ENCODE data around the gene STK36. TPM values are rescaled to one million over a fixed set of nuclear protein-coding genes. Genes with fewer than 3 reads are reported as not detected.

STK36 gene
- total RNA-seq, 1 donor from 2014 or later: 42.7 TPM

DNA sequence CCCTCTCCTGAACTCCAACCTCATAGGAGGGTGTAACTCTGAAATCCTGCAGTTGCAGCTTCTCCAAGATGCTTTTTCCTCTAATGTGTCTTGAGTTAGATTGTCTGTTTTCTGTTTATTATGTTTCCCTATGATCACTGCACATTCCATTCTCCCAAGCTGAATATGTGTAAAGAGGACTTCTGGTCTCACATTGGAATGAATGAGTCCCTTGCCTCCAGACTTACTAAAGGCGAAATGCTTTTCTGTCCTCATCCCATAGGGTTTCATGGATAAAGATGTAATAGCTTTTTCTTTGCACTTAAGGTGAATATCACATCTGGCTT is 74.5 kb downstream of the STK36 start:
- Mint-ChIP-seq H3K4me3 (ENCODE audit: unreplicated experiment) (no peak overlapping the region), H3K36me3 (ENCODE audit: low read depth) (peaks cover 49% of the 10 kb centered on the region), H3K27ac (ENCODE audit: unreplicated experiment) (no peak overlapping the region), H3K9me3 (ENCODE audit: low read depth) (no peaks in the 10 kb centered on the region), H3K27me3 (ENCODE audit: low read depth) (no peaks in the 10 kb centered on the region), H3K4me1 (ENCODE audit: low read depth) (peaks cover 14% of the 10 kb centered on the region)
- TF ChIP-seq, protein P1, sequence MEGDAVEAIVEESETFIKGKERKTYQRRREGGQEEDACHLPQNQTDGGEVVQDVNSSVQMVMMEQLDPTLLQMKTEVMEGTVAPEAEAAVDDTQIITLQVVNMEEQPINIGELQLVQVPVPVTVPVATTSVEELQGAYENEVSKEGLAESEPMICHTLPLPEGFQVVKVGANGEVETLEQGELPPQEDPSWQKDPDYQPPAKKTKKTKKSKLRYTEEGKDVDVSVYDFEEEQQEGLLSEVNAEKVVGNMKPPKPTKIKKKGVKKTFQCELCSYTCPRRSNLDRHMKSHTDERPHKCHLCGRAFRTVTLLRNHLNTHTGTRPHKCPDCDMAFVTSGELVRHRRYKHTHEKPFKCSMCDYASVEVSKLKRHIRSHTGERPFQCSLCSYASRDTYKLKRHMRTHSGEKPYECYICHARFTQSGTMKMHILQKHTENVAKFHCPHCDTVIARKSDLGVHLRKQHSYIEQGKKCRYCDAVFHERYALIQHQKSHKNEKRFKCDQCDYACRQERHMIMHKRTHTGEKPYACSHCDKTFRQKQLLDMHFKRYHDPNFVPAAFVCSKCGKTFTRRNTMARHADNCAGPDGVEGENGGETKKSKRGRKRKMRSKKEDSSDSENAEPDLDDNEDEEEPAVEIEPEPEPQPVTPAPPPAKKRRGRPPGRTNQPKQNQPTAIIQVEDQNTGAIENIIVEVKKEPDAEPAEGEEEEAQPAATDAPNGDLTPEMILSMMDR (IDR thresholded peaks at IDR 0.05): no peak
- no peak for DNase-seq (ENCODE audit: low spot score)

DNA sequence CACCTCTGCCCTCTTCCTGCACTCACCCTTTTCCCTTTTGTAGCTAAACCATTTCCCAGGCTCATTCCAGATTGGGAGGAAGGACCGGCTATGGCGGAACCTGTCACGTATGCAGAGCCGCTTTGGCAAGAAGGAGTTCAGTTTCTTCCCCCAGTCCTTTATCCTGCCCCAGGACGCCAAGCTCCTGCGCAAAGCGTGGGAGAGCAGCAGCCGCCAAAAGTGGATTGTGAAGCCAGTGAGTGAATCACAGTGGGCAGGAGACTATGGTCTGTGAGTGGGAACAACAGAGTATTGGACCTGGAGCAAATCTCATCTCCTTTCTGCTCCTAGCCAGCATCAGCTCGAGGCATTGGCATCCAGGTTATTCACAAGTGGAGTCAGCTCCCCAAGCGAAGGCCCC is 75.1 kb downstream of the STK36 start:
- DNase-seq (ENCODE audit: low spot score): no peak
- H3K4me1 Mint-ChIP-seq (ENCODE audit: low read depth): peaks cover 14% of the 10 kb centered on the region
- no peaks in the 10 kb centered on the region for H3K9me3 Mint-ChIP-seq (ENCODE audit: low read depth)
- no peaks in the 10 kb centered on the region for H3K27me3 Mint-ChIP-seq (ENCODE audit: low read depth)
- no peak overlapping the region for H3K4me3 Mint-ChIP-seq (ENCODE audit: unreplicated experiment)
- TF ChIP-seq, protein P1 (IDR thresholded peaks at IDR 0.05): no peak
- peaks cover 51% of the 10 kb centered on the region for H3K36me3 Mint-ChIP-seq (ENCODE audit: low read depth)
- no peak overlapping the region for H3K27ac Mint-ChIP-seq (ENCODE audit: unreplicated experiment)

DNA sequence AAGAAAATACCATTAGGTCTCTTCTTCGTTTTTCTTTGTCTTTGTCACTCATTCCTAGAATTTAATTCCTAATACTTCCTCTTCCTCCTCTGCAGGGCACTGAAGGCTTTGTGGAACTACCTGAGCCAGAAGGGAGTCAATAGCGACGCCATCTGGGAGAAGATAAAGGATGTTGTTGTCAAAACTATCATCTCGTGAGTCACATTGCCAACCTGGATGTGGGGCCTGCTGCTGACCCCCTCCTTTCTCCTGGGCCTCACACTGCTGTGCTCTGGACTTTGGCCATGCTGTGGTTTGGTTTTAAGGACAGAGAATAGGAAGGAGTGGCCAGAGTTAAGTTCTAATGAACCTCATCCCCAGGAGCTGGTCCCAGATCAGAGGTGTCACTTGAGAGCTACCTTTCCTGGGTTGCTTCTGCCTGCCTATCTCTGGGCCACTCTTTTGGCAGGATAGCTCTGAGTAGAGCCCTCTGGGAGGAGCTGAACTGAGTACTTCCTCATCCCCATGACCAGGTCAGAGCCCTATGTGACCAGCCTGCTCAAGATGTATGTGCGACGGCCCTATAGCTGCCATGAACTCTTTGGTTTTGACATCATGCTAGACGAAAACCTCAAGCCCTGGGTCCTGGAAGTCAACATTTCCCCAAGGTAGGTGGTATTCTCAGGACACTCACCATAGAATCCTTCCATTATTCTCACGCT is 77.0 kb downstream of the STK36 start:
- H3K36me3 Mint-ChIP-seq (ENCODE audit: low read depth): peaks cover 65% of the 10 kb centered on the region
- no peak for DNase-seq (ENCODE audit: low spot score)
- TF ChIP-seq, protein P1 (IDR thresholded peaks at IDR 0.05): no peak
- no peaks in the 10 kb centered on the region for H3K27me3 Mint-ChIP-seq (ENCODE audit: low read depth)
- H3K9me3 Mint-ChIP-seq (ENCODE audit: low read depth): no peaks in the 10 kb centered on the region
- no peak overlapping the region for H3K27ac Mint-ChIP-seq (ENCODE audit: unreplicated experiment)
- H3K4me3 Mint-ChIP-seq (ENCODE audit: unreplicated experiment): no peak overlapping the region
- H3K4me1 Mint-ChIP-seq (ENCODE audit: low read depth): peaks cover 10% of the 10 kb centered on the region

Other genes starting within 250 kb of the STK36 start
- 9.5 to 14.6 TPM (median 10.0 TPM) in 3 replicates for gene USP37, start 103.7 kb upstream of the STK36 start, total RNA-seq
- gene CNOT9, start 103.2 kb upstream of the STK36 start, total RNA-seq: 32.3 to 46.2 TPM (median 32.4 TPM) in 3 replicates
- gene PLCD4, start 64.2 kb upstream of the STK36 start, total RNA-seq: 4.1 to 8.6 TPM (median 5.0 TPM) in 3 replicates
- gene ZNF142, start 12.5 kb upstream of the STK36 start, total RNA-seq: 26.5 to 34.3 TPM (median 26.6 TPM) in 3 replicates
- 24.5 to 44.9 TPM (median 30.0 TPM) in 3 replicates for gene BCS1L, start 12.4 kb upstream of the STK36 start, total RNA-seq
- 30.4 to 35.4 TPM (median 33.4 TPM) in 3 replicates for gene RNF25, start 84 bp upstream of the STK36 start, total RNA-seq
- 20.3 to 21.3 TPM (median 20.7 TPM) in 3 replicates for gene TTLL4, start 38.7 kb downstream of the STK36 start, total RNA-seq
- gene CYP27A1, start 110.1 kb downstream of the STK36 start, total RNA-seq: 1.7 to 5.2 TPM (median 4.7 TPM) in 3 replicates
- gene PRKAG3, start 159.7 kb downstream of the STK36 start, total RNA-seq: not detected in 3 replicates
- gene WNT6, start 187.7 kb downstream of the STK36 start, total RNA-seq: not detected in 3 replicates
- gene WNT10A, start 208.8 kb downstream of the STK36 start, total RNA-seq: not detected in 3 replicates

Measured in chondrocyte (in vitro differentiated cells).